ENCODE measurements around the gene TNRC6B. TPM values are rescaled to one million over a fixed set of nuclear protein-coding genes. Genes with fewer than 3 reads are reported as not detected.

The TNRC6B gene
- polyA plus RNA-seq, 1 donor from 2014 or later, result 7.6 TPM

GRCh38 chr22:40240160-40240559 lies 62.4 kb downstream of the TNRC6B start:
- Histone ChIP-seq H3K27me3 (ENCODE audit: insufficient read depth, low read depth, low read length) (no peaks in the 10 kb centered on the region), H3K9me2 (ENCODE audit: insufficient read depth, low read length) (no peaks in the 10 kb centered on the region), H3K4me2 (ENCODE audit: low read length) (no peak overlapping the region), H4K20me1 (ENCODE audit: insufficient read depth) (peaks cover 17% of the 10 kb centered on the region), H3K9ac (ENCODE audit: low read length) (no peak overlapping the region), H3K36me3 (ENCODE audit: insufficient read depth, low read length) (no peaks in the 10 kb centered on the region), H3K4me3 (ENCODE audit: low read length) (no peak overlapping the region), H3K27ac (ENCODE audit: low read length) (no peak overlapping the region), H2AFZ (ENCODE audit: low read depth, low read length) (no peak overlapping the region), H3K9me3 (ENCODE audit: low read length) (no peaks in the 10 kb centered on the region), H3K79me2 (replicated peaks; ENCODE audit: insufficient read depth, low read length) (peaks cover 65% of the 10 kb centered on the region), H3F3A (ENCODE audit: insufficient read depth, low read length, poor library complexity, severe bottlenecking) (peaks cover 3% of the 10 kb centered on the region)
- TF ChIP-seq, protein P1, sequence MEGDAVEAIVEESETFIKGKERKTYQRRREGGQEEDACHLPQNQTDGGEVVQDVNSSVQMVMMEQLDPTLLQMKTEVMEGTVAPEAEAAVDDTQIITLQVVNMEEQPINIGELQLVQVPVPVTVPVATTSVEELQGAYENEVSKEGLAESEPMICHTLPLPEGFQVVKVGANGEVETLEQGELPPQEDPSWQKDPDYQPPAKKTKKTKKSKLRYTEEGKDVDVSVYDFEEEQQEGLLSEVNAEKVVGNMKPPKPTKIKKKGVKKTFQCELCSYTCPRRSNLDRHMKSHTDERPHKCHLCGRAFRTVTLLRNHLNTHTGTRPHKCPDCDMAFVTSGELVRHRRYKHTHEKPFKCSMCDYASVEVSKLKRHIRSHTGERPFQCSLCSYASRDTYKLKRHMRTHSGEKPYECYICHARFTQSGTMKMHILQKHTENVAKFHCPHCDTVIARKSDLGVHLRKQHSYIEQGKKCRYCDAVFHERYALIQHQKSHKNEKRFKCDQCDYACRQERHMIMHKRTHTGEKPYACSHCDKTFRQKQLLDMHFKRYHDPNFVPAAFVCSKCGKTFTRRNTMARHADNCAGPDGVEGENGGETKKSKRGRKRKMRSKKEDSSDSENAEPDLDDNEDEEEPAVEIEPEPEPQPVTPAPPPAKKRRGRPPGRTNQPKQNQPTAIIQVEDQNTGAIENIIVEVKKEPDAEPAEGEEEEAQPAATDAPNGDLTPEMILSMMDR (IDR thresholded peaks at IDR 0.05; ENCODE audit: poor library complexity, severe bottlenecking), result no peak
- TF ChIP-seq MXI1 (conservative IDR thresholded peaks at IDR 0.05; ENCODE audit: poor library complexity, severe bottlenecking), result no peak
- TF ChIP-seq, protein P2, sequence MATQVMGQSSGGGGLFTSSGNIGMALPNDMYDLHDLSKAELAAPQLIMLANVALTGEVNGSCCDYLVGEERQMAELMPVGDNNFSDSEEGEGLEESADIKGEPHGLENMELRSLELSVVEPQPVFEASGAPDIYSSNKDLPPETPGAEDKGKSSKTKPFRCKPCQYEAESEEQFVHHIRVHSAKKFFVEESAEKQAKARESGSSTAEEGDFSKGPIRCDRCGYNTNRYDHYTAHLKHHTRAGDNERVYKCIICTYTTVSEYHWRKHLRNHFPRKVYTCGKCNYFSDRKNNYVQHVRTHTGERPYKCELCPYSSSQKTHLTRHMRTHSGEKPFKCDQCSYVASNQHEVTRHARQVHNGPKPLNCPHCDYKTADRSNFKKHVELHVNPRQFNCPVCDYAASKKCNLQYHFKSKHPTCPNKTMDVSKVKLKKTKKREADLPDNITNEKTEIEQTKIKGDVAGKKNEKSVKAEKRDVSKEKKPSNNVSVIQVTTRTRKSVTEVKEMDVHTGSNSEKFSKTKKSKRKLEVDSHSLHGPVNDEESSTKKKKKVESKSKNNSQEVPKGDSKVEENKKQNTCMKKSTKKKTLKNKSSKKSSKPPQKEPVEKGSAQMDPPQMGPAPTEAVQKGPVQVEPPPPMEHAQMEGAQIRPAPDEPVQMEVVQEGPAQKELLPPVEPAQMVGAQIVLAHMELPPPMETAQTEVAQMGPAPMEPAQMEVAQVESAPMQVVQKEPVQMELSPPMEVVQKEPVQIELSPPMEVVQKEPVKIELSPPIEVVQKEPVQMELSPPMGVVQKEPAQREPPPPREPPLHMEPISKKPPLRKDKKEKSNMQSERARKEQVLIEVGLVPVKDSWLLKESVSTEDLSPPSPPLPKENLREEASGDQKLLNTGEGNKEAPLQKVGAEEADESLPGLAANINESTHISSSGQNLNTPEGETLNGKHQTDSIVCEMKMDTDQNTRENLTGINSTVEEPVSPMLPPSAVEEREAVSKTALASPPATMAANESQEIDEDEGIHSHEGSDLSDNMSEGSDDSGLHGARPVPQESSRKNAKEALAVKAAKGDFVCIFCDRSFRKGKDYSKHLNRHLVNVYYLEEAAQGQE (IDR thresholded peaks at IDR 0.05; ENCODE audit: borderline replicate concordance), result no peak
- TF ChIP-seq RAD21 (conservative IDR thresholded peaks at IDR 0.05), result no peak
- TF ChIP-seq EZH2 (IDR thresholded peaks at IDR 0.05; ENCODE audit: borderline replicate concordance, insufficient read depth, low read length, poor library complexity, severe bottlenecking), result no peak

GRCh38 chr22:40240686-40241085 lies 63.0 kb downstream of the TNRC6B start:
- peaks cover 17% of the 10 kb centered on the region for H4K20me1 ChIP-seq (ENCODE audit: insufficient read depth)
- H3K9me2 ChIP-seq (ENCODE audit: insufficient read depth, low read length), result no peaks in the 10 kb centered on the region
- no peaks in the 10 kb centered on the region for H3K27me3 ChIP-seq (ENCODE audit: insufficient read depth, low read depth, low read length)
- no peak overlapping the region for H2AFZ ChIP-seq (ENCODE audit: low read depth, low read length)
- peaks cover 63% of the 10 kb centered on the region for H3K79me2 ChIP-seq (replicated peaks; ENCODE audit: insufficient read depth, low read length)
- H3K9me3 ChIP-seq (ENCODE audit: low read length), result no peaks in the 10 kb centered on the region
- TF ChIP-seq RAD21 (conservative IDR thresholded peaks at IDR 0.05) (no peak), MXI1 (conservative IDR thresholded peaks at IDR 0.05; ENCODE audit: poor library complexity, severe bottlenecking) (no peak), SMC3 (conservative IDR thresholded peaks at IDR 0.05; ENCODE audit: poor library complexity) (no peak), TAF1 (IDR thresholded peaks at IDR 0.05; ENCODE audit: low read depth) (no peak), POLR2AphosphoS5 (IDR thresholded peaks at IDR 0.05) (no peak), EP300 (conservative IDR thresholded peaks at IDR 0.05; ENCODE audit: poor library complexity, severe bottlenecking) (no peak), EZH2 (IDR thresholded peaks at IDR 0.05; ENCODE audit: borderline replicate concordance, insufficient read depth, low read length, poor library complexity, severe bottlenecking) (no peak)
- TF ChIP-seq, protein P1 (IDR thresholded peaks at IDR 0.05; ENCODE audit: poor library complexity, severe bottlenecking), result no peak
- TF ChIP-seq, protein P2 (IDR thresholded peaks at IDR 0.05; ENCODE audit: borderline replicate concordance), result no peak
- H3K27ac ChIP-seq (ENCODE audit: low read length), result no peak overlapping the region
- peaks cover 3% of the 10 kb centered on the region for H3F3A ChIP-seq (ENCODE audit: insufficient read depth, low read length, poor library complexity, severe bottlenecking)
- no peak overlapping the region for H3K4me2 ChIP-seq (ENCODE audit: low read length)
- H3K36me3 ChIP-seq (ENCODE audit: insufficient read depth, low read length), result no peaks in the 10 kb centered on the region
- H3K4me3 ChIP-seq (ENCODE audit: low read length), result no peak overlapping the region
- no peak overlapping the region for H3K9ac ChIP-seq (ENCODE audit: low read length)

All from neural cell (in vitro differentiated cells).